CD8-positive, alpha-beta memory T cell (primary cell): ENCODE results near the gene FUOM. TPM values are rescaled to one million over a fixed set of nuclear protein-coding genes. Genes with fewer than 3 reads are reported as not detected.

Source experiments
- CTCF ChIA-PET: fragments of 350-600 bp; sonication (Branson Sonifier 250); formaldehyde crosslinking; loops from one replicate; lab custom pipeline; 2021; ENCODE audit warnings: antibody characterized with exemption; lab: Charles Lee
- POLR2A ChIA-PET: fragments of 350-600 bp; sonication (Branson Sonifier 250); formaldehyde crosslinking; loops from one replicate; lab custom pipeline; 2021; ENCODE audit warnings: antibody characterized with exemption; lab: Charles Lee
- DNase-seq, 5 donors: peaks; one replicate each; pipeline versions ENCODE4 v3.0.0 to v3.0.0-alpha.2; 2020 to 2022; ENCODE audit warnings: mixed read lengths in 1 of 5
- H3K27ac ChIP-seq: one replicate; pipeline ENCODE4 v1.7.0; 2013; ENCODE audit warnings: low read depth, mild to moderate bottlenecking, low read length, moderate library complexity
- H3K27me3 ChIP-seq: 2 replicates; pipeline ENCODE4 v1.7.0; 2013; ENCODE audit warnings: low read length, mild to moderate bottlenecking; ENCODE audit not compliant: insufficient read depth, poor library complexity, severe bottlenecking
- H3K36me3 ChIP-seq: 2 replicates; pipeline ENCODE4 v1.7.0; 2013; ENCODE audit warnings: mild to moderate bottlenecking, low read length, moderate library complexity; ENCODE audit not compliant: insufficient read depth
- H3K4me1 ChIP-seq: 2 replicates; pipeline ENCODE4 v1.7.0; 2013; ENCODE audit warnings: mild to moderate bottlenecking, low read length, moderate library complexity; ENCODE audit not compliant: insufficient read depth
- H3K4me3 ChIP-seq: 2 replicates; pipeline ENCODE4 v1.7.0; 2013; ENCODE audit warnings: mild to moderate bottlenecking, low read length
- H3K9me3 ChIP-seq: 2 replicates; pipeline ENCODE4 v1.7.0; 2013; ENCODE audit warnings: mild to moderate bottlenecking, low read length
- H3K27ac Mint-ChIP-seq, 8 donors: one replicate each; pipeline ENCODE4 v1.8.0; 2020 to 2021; ENCODE audit warnings: mixed read lengths in 8 of 8, mild to moderate bottlenecking in 6 of 8, inconsistent platforms in 3 of 8, moderate library complexity in 3 of 8
- H3K27me3 Mint-ChIP-seq, 2 donors: one replicate each; pipeline ENCODE4 v1.8.0; 2020 to 2021; ENCODE audit warnings: mixed read lengths in 2 of 2, mild to moderate bottlenecking in 1 of 2, moderate library complexity in 1 of 2
- H3K36me3 Mint-ChIP-seq, 3 donors: one replicate each; pipeline ENCODE4 v1.8.0; 2020 to 2021; ENCODE audit warnings: mixed read lengths in 3 of 3, inconsistent platforms in 1 of 3, mild to moderate bottlenecking in 1 of 3
- H3K4me1 Mint-ChIP-seq, 3 donors: one replicate each; pipeline ENCODE4 v1.8.0; 2020 to 2021; ENCODE audit warnings: mixed read lengths in 3 of 3, inconsistent platforms in 1 of 3, mild to moderate bottlenecking in 1 of 3
- H3K4me3 Mint-ChIP-seq, 7 donors: one replicate each; pipeline ENCODE4 v1.8.0; 2020 to 2021; ENCODE audit warnings: mixed read lengths in 7 of 7, mild to moderate bottlenecking in 6 of 7, moderate library complexity in 4 of 7, inconsistent platforms in 2 of 7
- H3K9me3 Mint-ChIP-seq, 5 donors: one replicate each; pipeline ENCODE4 v1.8.0; 2020 to 2022; ENCODE audit warnings: mixed read lengths in 5 of 5, mild to moderate bottlenecking in 3 of 5, moderate library complexity in 2 of 5, inconsistent platforms in 1 of 5
- polyA plus RNA-seq: library from polyadenylated mRNA; unstranded; fragments of 300-500 nt; fragmentation: Illumina TruSeq; gene quantifications from one replicate; pipeline ENCODE4 v1.2.3, GENCODE V29; 2021
- total RNA-seq, 2 experiments: library from RNA; stranded (reverse); gene quantifications; one replicate each; pipeline ENCODE4 v1.2.3, GENCODE V29; 2021

FUOM gene
- total RNA-seq: 10 to 100 TPM; 34.6 to 39.8 TPM
- polyA plus RNA-seq: 22.9 TPM

DNA sequence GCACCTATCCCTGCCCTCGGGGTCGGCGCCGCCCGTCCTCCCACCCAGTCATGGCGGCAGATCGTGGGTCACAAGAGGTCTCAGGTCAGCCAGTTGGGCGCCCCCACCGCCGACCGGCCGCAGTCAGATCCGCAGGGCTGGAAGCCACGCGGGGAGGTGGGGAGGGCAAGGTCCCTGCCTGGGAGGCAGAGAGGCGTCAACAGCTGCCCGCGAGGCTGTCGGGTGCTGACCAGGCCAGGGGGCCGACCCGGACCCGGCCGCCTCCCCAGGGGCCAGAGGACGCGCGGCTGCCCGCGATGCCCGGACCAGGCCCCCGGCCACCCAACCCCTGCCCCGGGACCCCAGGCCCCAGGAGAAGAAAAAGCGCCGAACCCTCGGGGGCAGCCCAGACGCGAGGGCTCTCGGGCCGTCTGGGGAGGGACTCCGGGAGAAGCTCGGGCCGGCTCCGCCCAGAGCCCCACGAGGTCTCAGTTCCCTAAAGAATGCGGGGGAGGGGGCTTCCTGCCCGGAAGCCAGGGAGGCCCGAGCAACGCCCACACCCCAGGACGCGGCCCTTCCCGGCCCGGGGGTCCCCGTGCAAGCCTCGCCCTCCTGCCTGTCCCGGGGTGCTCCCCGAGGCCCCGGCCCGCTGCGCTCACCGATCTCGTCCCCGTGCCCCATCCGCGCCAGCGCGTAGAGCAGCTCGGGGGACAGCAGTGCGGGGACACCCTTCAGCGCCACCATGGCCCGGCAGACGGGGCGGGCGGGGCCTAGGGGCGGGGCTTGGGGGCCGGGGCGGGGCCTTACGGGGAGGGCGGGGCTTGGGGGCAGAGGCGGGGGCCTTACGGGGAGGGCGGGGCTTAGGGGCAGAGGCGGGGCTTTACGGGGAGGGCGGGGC, at the start of gene FUOM:
FUOM (minus strand) TSS at position 735 of the 877 bp plus-strand sequence; CDS start at position 723, 12 bp downstream.
- H3K27me3 Mint-ChIP-seq: peaks cover 0 to 1% of the 10 kb centered on the region in 2 donors

GRCh38 chr10:133405844-133406527, 48.2 kb upstream of the FUOM start:
- peaks cover 38 to 86% (median 47%) of the 10 kb centered on the region in 3 donors for H3K36me3 Mint-ChIP-seq
- peak overlapping the region in 7 of 8 donors; percentile 1 to 67 (median 36) for H3K27ac Mint-ChIP-seq
- DNase-seq: no peak
- peaks cover 0 to 7% (median 2%) of the 10 kb centered on the region in 5 donors for H3K9me3 Mint-ChIP-seq
- H3K27me3 ChIP-seq: no peaks in the 10 kb centered on the region
- CTCF ChIA-PET: no interaction called here
- H3K36me3 ChIP-seq: peaks cover 11% of the 10 kb centered on the region
- H3K4me1 ChIP-seq: no peaks in the 10 kb centered on the region
- H3K27me3 Mint-ChIP-seq: no peaks in the 10 kb centered on the region
- no peaks in the 10 kb centered on the region for H3K9me3 ChIP-seq
- H3K4me3 ChIP-seq: no peak overlapping the region
- no peak overlapping the region for H3K27ac ChIP-seq
- POLR2A ChIA-PET: interaction anchor here (0.7 kb wide), 1 partner anchor 114 kb away, joined by 4 read pairs; no protein-coding TSS in a partner anchor
- H3K4me3 Mint-ChIP-seq: peak overlapping the region in 2 of 7 donors; percentile 14 to 73
- peaks cover 50 to 61% (median 53%) of the 10 kb centered on the region in 3 donors for H3K4me1 Mint-ChIP-seq

More for the DNA sequence above, at the start of gene FUOM:
- H3K27me3 ChIP-seq: no peaks in the 10 kb centered on the region
- POLR2A ChIA-PET: interaction anchor here (1.9 kb wide), 1 partner anchor 32 kb away, joined by 7 read pairs; no protein-coding TSS in a partner anchor
- Mint-ChIP-seq H3K4me3 (peak within 1 kb of the TSS; percentile 61 to 89 (median 76)), H3K4me1 (peaks cover 9 to 37% (median 25%) of the 10 kb centered on the region in 3 donors), H3K36me3 (peaks cover 0 to 8% (median 6%) of the 10 kb centered on the region in 3 donors), H3K27ac (peak within 1 kb of the TSS in 3 of 8 donors; percentile 10 to 55 (median 41)), H3K9me3 (no peaks in the 10 kb centered on the region)
- H3K4me1 ChIP-seq: peaks cover 6% of the 10 kb centered on the region
- CTCF ChIA-PET: interaction anchor here (1.8 to 4.0 kb wide), 2 partner anchors 22 to 28 kb away, joined by 3 to 19 read pairs; no protein-coding TSS in a partner anchor
- H3K4me3 ChIP-seq: peak within 1 kb of the TSS; percentile 59
- DNase-seq: peak; percentile 62 to 84 (median 74)
- no peaks in the 10 kb centered on the region for H3K36me3 ChIP-seq
- H3K9me3 ChIP-seq: no peaks in the 10 kb centered on the region
- H3K27ac ChIP-seq: peak within 1 kb of the TSS; percentile 38

DNA sequence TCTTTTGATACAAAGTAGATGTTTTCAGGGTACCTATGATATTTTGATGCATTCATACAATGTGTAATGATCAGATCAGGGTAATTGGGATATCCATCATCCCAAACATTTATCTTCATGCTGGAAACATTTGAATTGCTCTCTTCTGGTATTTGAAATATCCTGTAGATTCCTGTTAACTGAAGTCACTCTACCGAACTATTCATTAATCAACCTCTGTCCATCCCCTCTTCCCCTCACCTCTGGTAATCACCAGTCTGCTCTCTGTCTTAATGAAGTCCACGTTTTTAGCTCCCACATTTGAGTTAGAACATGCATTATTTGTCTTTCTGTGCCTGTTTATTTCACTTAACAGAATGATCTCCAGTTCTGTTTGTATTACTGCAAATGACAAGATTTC, 47.5 kb upstream of the FUOM start:
- no peak overlapping the region for H3K4me3 ChIP-seq
- H3K27ac ChIP-seq: no peak overlapping the region
- H3K4me1 Mint-ChIP-seq: peaks cover 55 to 65% (median 61%) of the 10 kb centered on the region in 3 donors
- peaks cover 4% of the 10 kb centered on the region for H3K36me3 ChIP-seq
- CTCF ChIA-PET: no interaction called here
- H3K9me3 Mint-ChIP-seq: peaks cover 0 to under 1% (median 0%) of the 10 kb centered on the region in 5 donors
- no peaks in the 10 kb centered on the region for H3K9me3 ChIP-seq
- no peaks in the 10 kb centered on the region for H3K4me1 ChIP-seq
- no peak for DNase-seq
- H3K4me3 Mint-ChIP-seq: peak overlapping the region in 1 of 7 donors; percentile 12
- POLR2A ChIA-PET: no interaction called here
- no peaks in the 10 kb centered on the region for H3K27me3 ChIP-seq
- H3K27me3 Mint-ChIP-seq: no peaks in the 10 kb centered on the region
- H3K27ac Mint-ChIP-seq: peak overlapping the region in 6 of 8 donors; percentile 1 to 86 (median 22)
- peaks cover 31 to 83% (median 42%) of the 10 kb centered on the region in 3 donors for H3K36me3 Mint-ChIP-seq

- Histone ChIP-seq H3K9me3 (no peaks in the 10 kb centered on the region), H3K27ac (no peak overlapping the region), H3K4me1 (no peaks in the 10 kb centered on the region), H3K4me3 (no peak overlapping the region), H3K27me3 (no peaks in the 10 kb centered on the region), H3K36me3 (no peaks in the 10 kb centered on the region)
- no peak overlapping the region for H3K4me3 Mint-ChIP-seq
- no peaks in the 10 kb centered on the region for H3K9me3 Mint-ChIP-seq
- H3K27ac Mint-ChIP-seq: no peak overlapping the region
- DNase-seq: no peak
- peaks cover 49 to 55% (median 54%) of the 10 kb centered on the region in 3 donors for H3K4me1 Mint-ChIP-seq
- POLR2A ChIA-PET: no interaction called here
- CTCF ChIA-PET: no interaction called here
- H3K27me3 Mint-ChIP-seq: no peaks in the 10 kb centered on the region
- peaks cover 19 to 80% (median 31%) of the 10 kb centered on the region in 3 donors for H3K36me3 Mint-ChIP-seq
Observed at GRCh38 chr10:133403784-133404183, 46.0 kb upstream of the FUOM start.

- H3K9me3 ChIP-seq: no peaks in the 10 kb centered on the region
- no peak for DNase-seq
- Mint-ChIP-seq H3K27me3 (no peaks in the 10 kb centered on the region), H3K4me1 (peaks cover 45 to 54% (median 52%) of the 10 kb centered on the region in 3 donors), H3K27ac (no peak overlapping the region), H3K9me3 (no peaks in the 10 kb centered on the region), H3K4me3 (no peak overlapping the region), H3K36me3 (peaks cover 15 to 80% (median 30%) of the 10 kb centered on the region in 3 donors)
- no peak overlapping the region for H3K4me3 ChIP-seq
- no peaks in the 10 kb centered on the region for H3K4me1 ChIP-seq
- ChIA-PET POLR2A (no interaction called here), CTCF (no interaction called here)
- H3K36me3 ChIP-seq: no peaks in the 10 kb centered on the region
- H3K27ac ChIP-seq: no peak overlapping the region
- no peaks in the 10 kb centered on the region for H3K27me3 ChIP-seq
Observed at GRCh38 chr10:133403359-133403758, 45.5 kb upstream of the FUOM start.

DNA sequence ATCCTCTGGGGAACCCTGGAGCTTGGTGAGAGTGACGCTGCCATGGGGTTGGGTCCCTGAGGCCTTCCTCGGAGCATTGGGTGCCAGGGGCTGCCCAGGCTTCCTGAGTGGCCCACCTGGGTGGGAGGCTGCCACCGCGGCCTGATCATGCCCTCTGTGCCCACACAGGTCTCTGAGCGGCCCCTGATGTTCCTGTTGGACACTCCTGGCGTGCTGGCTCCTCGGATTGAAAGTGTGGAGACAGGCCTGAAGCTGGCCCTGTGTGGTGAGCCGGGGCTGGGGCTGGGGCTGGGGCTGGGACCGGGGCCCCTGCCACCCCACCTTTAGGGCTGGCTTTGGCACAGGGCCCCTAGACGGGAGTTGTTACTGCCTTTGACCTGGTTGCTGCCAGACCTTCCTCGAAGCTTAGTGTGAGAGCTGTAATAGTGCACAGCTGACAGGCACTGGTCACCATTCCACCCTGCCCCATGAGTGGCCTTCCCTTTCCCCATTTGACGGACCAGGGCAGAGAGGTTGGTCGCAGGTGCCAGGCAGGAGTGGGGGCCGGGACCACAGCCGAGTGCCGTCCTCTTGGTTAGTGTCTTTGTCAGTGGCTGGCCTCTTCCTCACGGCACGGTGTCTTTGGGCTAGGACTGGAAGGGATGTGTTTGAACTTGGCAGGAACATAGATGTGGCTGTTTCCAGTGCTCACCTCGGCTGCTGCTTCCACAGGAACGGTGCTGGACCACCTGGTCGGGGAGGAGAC, 44.3 kb upstream of the FUOM start:
- ChIA-PET POLR2A (no interaction called here), CTCF (no interaction called here)
- peak overlapping the region in 3 of 8 donors; percentile 12 to 84 (median 47) for H3K27ac Mint-ChIP-seq
- Histone ChIP-seq H3K27ac (no peak overlapping the region), H3K27me3 (no peaks in the 10 kb centered on the region), H3K4me3 (no peak overlapping the region), H3K9me3 (no peaks in the 10 kb centered on the region), H3K36me3 (no peaks in the 10 kb centered on the region), H3K4me1 (no peaks in the 10 kb centered on the region)
- peaks cover 38 to 56% (median 52%) of the 10 kb centered on the region in 3 donors for H3K4me1 Mint-ChIP-seq
- no peak for DNase-seq
- no peaks in the 10 kb centered on the region for H3K27me3 Mint-ChIP-seq
- H3K4me3 Mint-ChIP-seq: peak overlapping the region in 1 of 7 donors; percentile 27
- H3K36me3 Mint-ChIP-seq: peaks cover 14 to 81% (median 27%) of the 10 kb centered on the region in 3 donors
- no peaks in the 10 kb centered on the region for H3K9me3 Mint-ChIP-seq

DNA sequence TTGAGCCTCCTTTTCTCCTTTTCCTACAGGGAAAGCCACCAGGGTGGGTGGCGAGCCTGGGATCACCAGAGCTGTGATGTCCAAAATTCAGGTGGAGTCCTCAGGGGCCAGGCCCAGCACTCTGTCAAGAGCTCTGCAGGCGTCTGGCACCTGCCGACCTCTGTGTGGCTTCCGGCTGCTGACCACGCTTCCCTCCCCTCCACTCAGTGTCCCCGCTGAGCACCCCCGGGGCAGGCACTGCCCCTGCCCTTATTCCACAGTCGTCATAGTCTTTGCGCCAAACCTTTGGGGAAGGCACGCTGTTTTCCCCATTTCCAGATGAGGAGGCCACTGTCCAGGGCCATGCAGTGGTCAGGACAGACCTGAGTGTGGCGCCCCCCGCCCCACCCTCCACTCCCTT, 43.7 kb upstream of the FUOM start:
- no peaks in the 10 kb centered on the region for H3K9me3 ChIP-seq
- H3K4me3 Mint-ChIP-seq: peak overlapping the region in 1 of 7 donors; percentile 9
- H3K4me3 ChIP-seq: no peak overlapping the region
- H3K36me3 Mint-ChIP-seq: peaks cover 10 to 83% (median 24%) of the 10 kb centered on the region in 3 donors
- no peak for DNase-seq
- no peaks in the 10 kb centered on the region for H3K4me1 ChIP-seq
- H3K27ac ChIP-seq: no peak overlapping the region
- H3K27me3 Mint-ChIP-seq: no peaks in the 10 kb centered on the region
- no peaks in the 10 kb centered on the region for H3K36me3 ChIP-seq
- no peaks in the 10 kb centered on the region for H3K27me3 ChIP-seq
- peak overlapping the region in 7 of 8 donors; percentile 3 to 84 (median 65) for H3K27ac Mint-ChIP-seq
- H3K4me1 Mint-ChIP-seq: peaks cover 39 to 63% (median 52%) of the 10 kb centered on the region in 3 donors
- ChIA-PET CTCF (no interaction called here), POLR2A (no interaction called here)
- H3K9me3 Mint-ChIP-seq: no peaks in the 10 kb centered on the region
